Uterus (tissue), 2 donors: Measurements from ENCODE around the gene INS.
A peak's percentile ranks its signal among the peaks of the same experiment; 100 is the strongest.

ENCODE experiments used
- POLR2A ChIP-seq, 2 donors: fragments of 450-650 bp; IDR thresholded peaks; one replicate each; pipeline ENCODE4 v1.6.1; 2016; ENCODE audit warnings: antibody characterized with exemption in 2 of 2, mild to moderate bottlenecking in 1 of 2, moderate library complexity in 1 of 2
- TF ChIP-seq, protein P1 (sequence below), 4 experiments: fragments of 200-600 bp in 2 of 4; fragments of 450-650 bp in 2 of 4; sonication (generic) in 2 of 4; IDR thresholded peaks; one replicate each; pipeline ENCODE4 v1.5.1; 2016 to 2019; ENCODE audit warnings: antibody characterized with exemption in 4 of 4, mild to moderate bottlenecking in 2 of 4, moderate library complexity in 1 of 4

DNA sequence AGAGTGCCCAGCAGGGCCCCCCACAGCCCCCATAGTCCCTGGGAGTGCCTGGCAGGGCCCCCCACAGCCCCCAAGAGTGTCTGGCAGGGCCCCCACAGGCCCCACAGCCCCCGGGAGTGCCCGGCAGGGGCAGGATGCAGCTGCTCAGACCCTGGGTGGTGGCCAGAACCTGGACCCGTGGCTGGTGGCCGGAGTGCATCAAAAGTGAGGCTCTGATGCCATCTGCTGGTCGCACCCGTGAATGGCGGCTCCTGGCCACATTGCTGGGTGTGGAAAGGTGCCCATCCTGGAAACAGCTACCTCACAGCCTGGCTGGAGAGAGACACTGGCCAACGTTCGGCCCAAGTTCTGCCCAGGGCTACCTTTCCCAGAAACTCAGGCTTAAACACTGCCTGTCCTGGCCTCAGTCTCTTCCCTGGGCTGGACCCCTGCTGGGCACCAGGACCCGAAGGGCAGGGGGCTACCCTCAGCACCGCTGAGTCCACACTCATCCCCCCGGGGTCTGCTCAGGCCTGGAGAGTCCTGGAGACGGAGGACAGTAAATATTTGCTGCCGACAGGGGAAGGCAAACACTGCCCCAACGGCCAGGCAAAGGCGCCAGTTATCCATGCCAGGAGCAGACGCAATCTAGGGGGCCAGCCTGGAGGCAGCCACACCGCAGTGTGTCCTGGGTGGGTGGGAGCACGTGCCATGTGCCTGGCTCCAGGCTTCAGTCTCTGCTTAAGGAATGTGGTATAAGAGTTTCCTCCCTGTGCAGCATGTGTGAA lies 4.4 kb downstream of the INS start:
- TF ChIP-seq, protein P1, sequence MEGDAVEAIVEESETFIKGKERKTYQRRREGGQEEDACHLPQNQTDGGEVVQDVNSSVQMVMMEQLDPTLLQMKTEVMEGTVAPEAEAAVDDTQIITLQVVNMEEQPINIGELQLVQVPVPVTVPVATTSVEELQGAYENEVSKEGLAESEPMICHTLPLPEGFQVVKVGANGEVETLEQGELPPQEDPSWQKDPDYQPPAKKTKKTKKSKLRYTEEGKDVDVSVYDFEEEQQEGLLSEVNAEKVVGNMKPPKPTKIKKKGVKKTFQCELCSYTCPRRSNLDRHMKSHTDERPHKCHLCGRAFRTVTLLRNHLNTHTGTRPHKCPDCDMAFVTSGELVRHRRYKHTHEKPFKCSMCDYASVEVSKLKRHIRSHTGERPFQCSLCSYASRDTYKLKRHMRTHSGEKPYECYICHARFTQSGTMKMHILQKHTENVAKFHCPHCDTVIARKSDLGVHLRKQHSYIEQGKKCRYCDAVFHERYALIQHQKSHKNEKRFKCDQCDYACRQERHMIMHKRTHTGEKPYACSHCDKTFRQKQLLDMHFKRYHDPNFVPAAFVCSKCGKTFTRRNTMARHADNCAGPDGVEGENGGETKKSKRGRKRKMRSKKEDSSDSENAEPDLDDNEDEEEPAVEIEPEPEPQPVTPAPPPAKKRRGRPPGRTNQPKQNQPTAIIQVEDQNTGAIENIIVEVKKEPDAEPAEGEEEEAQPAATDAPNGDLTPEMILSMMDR (IDR thresholded peaks at IDR 0.05): peak; percentile 43 to 69 (median 56)
- no peak for TF ChIP-seq POLR2A (IDR thresholded peaks at IDR 0.05)
